Breast epithelium (tissue), 4 donors: ENCODE results near the gene SERPINA4. TPM values are rescaled to one million over a fixed set of nuclear protein-coding genes. Genes with fewer than 3 reads are reported as not detected.

ENCODE experiments used
- DNase-seq, 2 donors: peaks; one replicate each; pipeline ENCODE4 v3.0.0-alpha.2; 2019; ENCODE audit warnings: low spot score in 2 of 2
- H3K27ac ChIP-seq, 2 donors: fragments of 200-600 bp; sonication (generic) in 1 of 2; one replicate each; pipeline ENCODE4 v1.5.1; 2016 to 2019; ENCODE audit warnings: mild to moderate bottlenecking in 1 of 2
- H3K27me3 ChIP-seq, 2 donors: fragments of 200-600 bp; sonication (generic) in 1 of 2; one replicate each; pipeline versions ENCODE4 v1.5.1 to v1.6.0; 2017 to 2019; ENCODE audit warnings: control low read depth in 1 of 2, mild to moderate bottlenecking in 1 of 2
- H3K36me3 ChIP-seq: fragments of 200-600 bp; one replicate; pipeline ENCODE4 v1.5.1; 2019
- H3K4me1 ChIP-seq, 2 donors: fragments of 200-600 bp; sonication (generic); one replicate each; pipeline ENCODE4 v1.5.1; 2016 to 2019; ENCODE audit warnings: control low read depth in 1 of 2
- H3K4me3 ChIP-seq, 3 donors: fragments of 200-600 bp; sonication (generic); 1 replicate in 2 of 3; 2 replicates in 1 of 3; pipeline ENCODE4 v1.5.1; 2016 to 2019; ENCODE audit warnings: mild to moderate bottlenecking in 3 of 3, moderate library complexity in 2 of 3
- H3K9me3 ChIP-seq, 2 donors: fragments of 200-600 bp; sonication (generic) in 1 of 2; one replicate each; pipeline ENCODE4 v1.5.1; 2016 to 2019; ENCODE audit warnings: control low read depth in 1 of 2
- POLR2A ChIP-seq: fragments of 450-650 bp; IDR thresholded peaks from one replicate; pipeline ENCODE4 v1.6.1; 2016; ENCODE audit warnings: antibody characterized with exemption, mild to moderate bottlenecking, moderate library complexity
- POLR2AphosphoS5 ChIP-seq, 3 donors: sonication (generic); formaldehyde crosslinking; IDR thresholded peaks; one replicate each; pipeline ENCODE4 v1.6.1; 2017; ENCODE audit warnings: antibody characterized with exemption in 3 of 3
- intact Hi-C: fragments of 100-400 bp; cut with DNase I; formaldehyde crosslinking; loops from one replicate; pipeline ENCODE4 v1.15.1; 2023; ENCODE audit warnings: low total_unique reads
- total RNA-seq, 3 donors: library from RNA; depleted of rRNA; stranded (reverse); fragments of >200 nt; gene quantifications; one replicate each; pipeline ENCODE4 v1.1.0, GENCODE V29; 2016
- TF ChIP-seq, protein P1 (sequence below), 3 donors: fragments of 450-650 bp; IDR thresholded peaks; one replicate each; pipeline ENCODE4 v1.5.1; 2016 to 2017; ENCODE audit warnings: antibody characterized with exemption in 3 of 3, mild to moderate bottlenecking in 3 of 3, moderate library complexity in 3 of 3

The SERPINA4 gene
- total RNA-seq, 3 donors from 2014 or later, result not detected

- Histone ChIP-seq H3K9me3 (no peaks in the 10 kb centered on the region), H3K4me3 (no peak overlapping the region), H3K27ac (peak overlapping the region; percentile 31 to 78), H3K36me3 (no peaks in the 10 kb centered on the region), H3K4me1 (peaks cover 0 to 11% of the 10 kb centered on the region in 2 donors), H3K27me3 (no peaks in the 10 kb centered on the region)
- intact Hi-C loops, result loop anchor here (5.0 kb wide), 1 partner anchor 525 kb away; no protein-coding TSS in a partner anchor
- TF ChIP-seq POLR2A, result no peak
- TF ChIP-seq, protein P1, sequence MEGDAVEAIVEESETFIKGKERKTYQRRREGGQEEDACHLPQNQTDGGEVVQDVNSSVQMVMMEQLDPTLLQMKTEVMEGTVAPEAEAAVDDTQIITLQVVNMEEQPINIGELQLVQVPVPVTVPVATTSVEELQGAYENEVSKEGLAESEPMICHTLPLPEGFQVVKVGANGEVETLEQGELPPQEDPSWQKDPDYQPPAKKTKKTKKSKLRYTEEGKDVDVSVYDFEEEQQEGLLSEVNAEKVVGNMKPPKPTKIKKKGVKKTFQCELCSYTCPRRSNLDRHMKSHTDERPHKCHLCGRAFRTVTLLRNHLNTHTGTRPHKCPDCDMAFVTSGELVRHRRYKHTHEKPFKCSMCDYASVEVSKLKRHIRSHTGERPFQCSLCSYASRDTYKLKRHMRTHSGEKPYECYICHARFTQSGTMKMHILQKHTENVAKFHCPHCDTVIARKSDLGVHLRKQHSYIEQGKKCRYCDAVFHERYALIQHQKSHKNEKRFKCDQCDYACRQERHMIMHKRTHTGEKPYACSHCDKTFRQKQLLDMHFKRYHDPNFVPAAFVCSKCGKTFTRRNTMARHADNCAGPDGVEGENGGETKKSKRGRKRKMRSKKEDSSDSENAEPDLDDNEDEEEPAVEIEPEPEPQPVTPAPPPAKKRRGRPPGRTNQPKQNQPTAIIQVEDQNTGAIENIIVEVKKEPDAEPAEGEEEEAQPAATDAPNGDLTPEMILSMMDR (IDR thresholded peaks at IDR 0.05), result no peak
- TF ChIP-seq POLR2AphosphoS5 (IDR thresholded peaks at IDR 0.05), result peak in 1 of 3 donors; percentile 32
- no peak for DNase-seq
Measured at GRCh38 chr14:94582199-94582750, 21.0 kb downstream of the SERPINA4 start.

- TF ChIP-seq POLR2AphosphoS5 (IDR thresholded peaks at IDR 0.05) (no peak), POLR2A (no peak)
- TF ChIP-seq, protein P1 (IDR thresholded peaks at IDR 0.05), result no peak
- intact Hi-C loops, result loop anchor here (5.0 kb wide), 1 partner anchor 526 kb away; no protein-coding TSS in a partner anchor
Measured at GRCh38 chr14:94582851-94583250, 21.6 kb downstream of the SERPINA4 start.

DNA sequence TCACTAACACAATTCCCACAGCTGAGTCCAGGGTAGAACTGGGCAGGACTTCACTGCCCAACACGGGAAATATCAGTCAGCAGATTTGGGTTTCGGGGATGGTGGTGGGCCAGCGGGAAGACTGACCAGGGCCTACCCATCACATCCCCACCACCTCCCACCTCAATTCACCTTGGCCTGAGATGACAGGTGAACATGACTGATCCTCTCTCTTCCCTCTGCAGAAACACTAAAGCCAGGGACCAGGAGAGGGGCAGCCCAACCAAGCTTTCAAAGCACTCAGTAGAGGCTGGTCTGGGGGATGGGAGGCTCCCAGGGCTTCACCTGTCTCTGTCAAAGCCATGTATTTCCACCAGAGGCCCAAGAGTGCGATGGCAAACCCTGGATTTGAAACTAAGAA is 22.3 kb downstream of the SERPINA4 start:
- no peak for TF ChIP-seq POLR2AphosphoS5 (IDR thresholded peaks at IDR 0.05)
- TF ChIP-seq, protein P1 (IDR thresholded peaks at IDR 0.05), result no peak
- TF ChIP-seq POLR2A, result no peak
- H3K4me1 ChIP-seq, result peaks cover 0 to 11% of the 10 kb centered on the region in 2 donors
- no peaks in the 10 kb centered on the region for H3K27me3 ChIP-seq
- no peaks in the 10 kb centered on the region for H3K36me3 ChIP-seq
- peak overlapping the region; percentile 3 to 41 for H3K27ac ChIP-seq
- no peaks in the 10 kb centered on the region for H3K9me3 ChIP-seq
- intact Hi-C loops, result loop anchor here (5.0 kb wide), 1 partner anchor 526 kb away; no protein-coding TSS in a partner anchor
- DNase-seq, result no peak
- no peak overlapping the region for H3K4me3 ChIP-seq

More at GRCh38 chr14:94582851-94583250, 21.6 kb downstream of the SERPINA4 start:
- no peak for DNase-seq
- H3K9me3 ChIP-seq, result no peaks in the 10 kb centered on the region
- no peaks in the 10 kb centered on the region for H3K27me3 ChIP-seq
- H3K4me3 ChIP-seq, result no peak overlapping the region
- H3K4me1 ChIP-seq, result peaks cover 0 to 11% of the 10 kb centered on the region in 2 donors
- peak overlapping the region in 1 of 2 donors; percentile 3 for H3K27ac ChIP-seq
- no peaks in the 10 kb centered on the region for H3K36me3 ChIP-seq

DNA sequence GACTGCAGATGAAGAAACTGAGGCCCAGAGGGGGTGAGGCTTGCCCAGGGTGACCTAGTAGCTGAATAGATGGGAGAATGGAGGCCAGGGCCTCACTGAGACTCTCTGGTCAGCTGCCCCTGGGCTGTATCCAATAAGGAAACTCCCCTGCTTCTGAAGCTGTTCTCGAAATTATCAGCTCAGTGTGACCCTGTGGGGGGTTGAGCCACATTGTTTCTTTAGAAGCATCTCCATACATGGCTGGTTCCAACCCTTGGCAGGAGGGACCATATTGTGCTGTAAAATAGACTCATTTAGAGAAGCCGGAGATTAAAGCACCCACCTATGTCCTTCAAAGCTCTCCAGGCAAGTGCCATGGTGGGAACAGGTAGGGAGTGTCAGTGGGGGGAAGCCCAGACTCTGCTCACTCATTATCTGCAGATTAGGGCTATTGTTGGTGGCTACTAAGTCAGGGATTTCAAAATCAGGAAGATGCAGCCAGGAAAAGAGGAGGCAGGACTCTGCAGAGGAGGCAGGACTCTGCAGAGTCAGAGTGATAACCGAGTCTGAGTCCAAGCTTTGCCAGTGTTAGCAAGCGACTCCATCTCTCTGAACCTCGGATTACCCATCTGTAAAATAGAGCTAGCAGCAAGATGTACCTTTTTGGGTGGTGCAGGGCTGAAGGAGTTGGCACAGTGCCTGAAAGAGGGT is 23.5 kb downstream of the SERPINA4 start:
- intact Hi-C loops, result loop anchor here (5.0 kb wide), 1 partner anchor 527 kb away; no protein-coding TSS in a partner anchor
- Histone ChIP-seq H3K9me3 (no peaks in the 10 kb centered on the region), H3K4me1 (peaks cover 0 to 11% of the 10 kb centered on the region in 2 donors), H3K36me3 (no peaks in the 10 kb centered on the region), H3K27me3 (no peaks in the 10 kb centered on the region), H3K27ac (no peak overlapping the region), H3K4me3 (no peak overlapping the region)
- DNase-seq, result no peak
- TF ChIP-seq POLR2A, result no peak
- TF ChIP-seq POLR2AphosphoS5 (IDR thresholded peaks at IDR 0.05), result no peak
- TF ChIP-seq, protein P1 (IDR thresholded peaks at IDR 0.05), result no peak

GRCh38 chr14:94586635-94587034 is 25.4 kb downstream of the SERPINA4 start:
- Histone ChIP-seq H3K27ac (no peak overlapping the region), H3K4me1 (peaks cover 0 to 7% of the 10 kb centered on the region in 2 donors), H3K36me3 (no peaks in the 10 kb centered on the region), H3K9me3 (no peaks in the 10 kb centered on the region), H3K27me3 (no peaks in the 10 kb centered on the region), H3K4me3 (no peak overlapping the region)
- DNase-seq, result no peak
- intact Hi-C loops, result no loop called here
- no peak for TF ChIP-seq POLR2AphosphoS5 (IDR thresholded peaks at IDR 0.05)
- TF ChIP-seq POLR2A, result no peak
- TF ChIP-seq, protein P1 (IDR thresholded peaks at IDR 0.05), result no peak
